ENCODE measurements around the gene COPE.

- TF ChIP-seq CTCF (IDR thresholded peaks at IDR 0.05) (no peak), POLR2A (IDR thresholded peaks at IDR 0.05) (no peak)
These were observed 55.3 kb downstream of the COPE start for GRCh38 chr19:18863843-18864362.
